ENCODE results near the gene AIPL1. TPM values are rescaled to one million over a fixed set of nuclear protein-coding genes. Genes with fewer than 3 reads are reported as not detected.
"Not testable (repeated sequence)": the region's sequence is repeated elsewhere in the genome, so short reads cannot be mapped to it uniquely, and the experiment has no call there.

The AIPL1 gene
- not detected in 3 replicates for polyA plus RNA-seq
- not detected for polyA plus RNA-seq (2011; ENCODE audit: low read depth)
- not detected in 2 replicates for polyA plus RNA-seq (2011; cell fraction: cytosol; rRNA removed)
- polyA plus RNA-seq (2011; cell fraction: nucleus; rRNA removed), result not detected in 2 replicates
- polyA plus RNA-seq (2012; ENCODE audit: low replicate concordance), result not detected in 2 replicates
- polyA minus RNA-seq, result not detected in 3 replicates
- polyA minus RNA-seq (2011; cell fraction: cytosol; rRNA and poly(A)+ RNA removed), result not detected
- polyA minus RNA-seq (2011; cell fraction: nucleus; rRNA and poly(A)+ RNA removed), result not detected in 2 replicates

- no peak within 1 kb of the TSS for H2AFZ ChIP-seq (ENCODE audit: control insufficient read depth, low read length)
- dilution Hi-C loops (cut with MboI; ENCODE audit: extremely low pct_ligation_motif_present, low sequenced_read_pairs), result no loop called here
- peaks cover 7% of the 10 kb centered on the region for H3K27me3 ChIP-seq (ENCODE audit: control insufficient read depth, extremely low read depth, insufficient read depth, low read length)
- H3K36me3 ChIP-seq (ENCODE audit: control insufficient read depth in 2 of 2, extremely low read depth in 1 of 2, insufficient read depth in 2 of 2, low read length in 2 of 2), result no peaks in the 10 kb centered on the region
- no peaks in the 10 kb centered on the region for H3K9me3 ChIP-seq (ENCODE audit: control insufficient read depth, low read depth, low read length)
- no peaks in the 10 kb centered on the region for H4K20me1 ChIP-seq (ENCODE audit: control insufficient read depth, extremely low read depth, insufficient read depth, low read length)
- H3K79me2 ChIP-seq (ENCODE audit: control insufficient read depth, insufficient read depth, low read length), result no peaks in the 10 kb centered on the region
- H3K9ac ChIP-seq (ENCODE audit: control insufficient read depth, extremely low read depth, insufficient read depth, low read length), result no peak within 1 kb of the TSS
- no peaks in the 10 kb centered on the region for H3K4me1 ChIP-seq (ENCODE audit: control insufficient read depth, extremely low read depth, insufficient read depth, low read length)
- FAIRE-seq, result no peak
- no peak within 1 kb of the TSS for H3K4me2 ChIP-seq (ENCODE audit: control insufficient read depth, extremely low read depth, insufficient read depth, low read depth, low read length)
- no peaks in the 10 kb centered on the region for H3K9me1 ChIP-seq (ENCODE audit: control insufficient read depth, extremely low read depth, insufficient read depth, low read length)
- DNase-seq (ENCODE audit: low read depth, low spot score), result no peak
- TF ChIP-seq CTCF (optimal IDR thresholded peaks at IDR 0.05 in 1 of 3, IDR thresholded peaks at IDR 0.05 in 1 of 3, conservative IDR thresholded peaks at IDR 0.05 in 1 of 3; ENCODE audit: extremely low read depth in 1 of 3, insufficient read depth in 2 of 3, low read length in 3 of 3), result no peak
- no peak for TF ChIP-seq EZH2 (IDR thresholded peaks at IDR 0.05; ENCODE audit: low read length)
- H3K27ac ChIP-seq (ENCODE audit: control insufficient read depth, insufficient read depth, low read length), result no peak within 1 kb of the TSS
- H3K4me3 ChIP-seq (ENCODE audit: control insufficient read depth in 2 of 3, extremely low read depth in 1 of 3, insufficient read depth in 2 of 3, low read depth in 1 of 3, low read length in 3 of 3), result no peak within 1 kb of the TSS
These were observed at the start of gene AIPL1 for GRCh38 chr17:6435051-6435450. TSS of gene AIPL1 (minus strand) at chr17:6435121. CDS start at chr17:6435104, 17 bp downstream.

- Histone ChIP-seq H3K4me1 (ENCODE audit: control insufficient read depth, extremely low read depth, insufficient read depth, low read length) (no peaks in the 10 kb centered on the region), H3K9me1 (ENCODE audit: control insufficient read depth, extremely low read depth, insufficient read depth, low read length) (no peaks in the 10 kb centered on the region), H3K9ac (ENCODE audit: control insufficient read depth, extremely low read depth, insufficient read depth, low read length) (no peak overlapping the region), H2AFZ (ENCODE audit: control insufficient read depth, low read length) (no peak overlapping the region), H3K9me3 (ENCODE audit: control insufficient read depth, low read depth, low read length) (no peaks in the 10 kb centered on the region), H3K27me3 (ENCODE audit: control insufficient read depth, extremely low read depth, insufficient read depth, low read length) (no peaks in the 10 kb centered on the region), H3K27ac (ENCODE audit: control insufficient read depth, insufficient read depth, low read length) (no peak overlapping the region), H3K4me2 (ENCODE audit: control insufficient read depth, extremely low read depth, insufficient read depth, low read depth, low read length) (no peak overlapping the region), H3K79me2 (ENCODE audit: control insufficient read depth, insufficient read depth, low read length) (no peaks in the 10 kb centered on the region), H3K4me3 (ENCODE audit: control insufficient read depth in 2 of 3, extremely low read depth in 1 of 3, insufficient read depth in 2 of 3, low read depth in 1 of 3, low read length in 3 of 3) (no peak overlapping the region), H4K20me1 (ENCODE audit: control insufficient read depth, extremely low read depth, insufficient read depth, low read length) (no peaks in the 10 kb centered on the region), H3K36me3 (ENCODE audit: control insufficient read depth in 2 of 2, extremely low read depth in 1 of 2, insufficient read depth in 2 of 2, low read length in 2 of 2) (peaks cover 4% of the 10 kb centered on the region in 2 experiments)
- FAIRE-seq, result no peak
- dilution Hi-C loops (cut with MboI; ENCODE audit: extremely low pct_ligation_motif_present, low sequenced_read_pairs), result no loop called here
- no peak for TF ChIP-seq EZH2 (IDR thresholded peaks at IDR 0.05; ENCODE audit: low read length)
- TF ChIP-seq CTCF (optimal IDR thresholded peaks at IDR 0.05 in 1 of 3, IDR thresholded peaks at IDR 0.05 in 1 of 3, conservative IDR thresholded peaks at IDR 0.05 in 1 of 3; ENCODE audit: extremely low read depth in 1 of 3, insufficient read depth in 2 of 3, low read length in 3 of 3), result no peak
- DNase-seq (ENCODE audit: low read depth, low spot score), result no peak
These were observed 48.6 kb upstream of the AIPL1 start for GRCh38 chr17:6483507-6483906.

GRCh38 chr17:6482796-6483195, 47.9 kb upstream of the AIPL1 start:
- H3K27me3 ChIP-seq (ENCODE audit: control insufficient read depth, extremely low read depth, insufficient read depth, low read length); FAIRE-seq: not testable (repeated sequence)

More at GRCh38 chr17:6482796-6483195, 47.9 kb upstream of the AIPL1 start:
- H3K4me1 ChIP-seq (ENCODE audit: control insufficient read depth, extremely low read depth, insufficient read depth, low read length); H2AFZ ChIP-seq (ENCODE audit: control insufficient read depth, low read length); dilution Hi-C loops (cut with MboI; ENCODE audit: extremely low pct_ligation_motif_present, low sequenced_read_pairs); H3K4me3 ChIP-seq (ENCODE audit: control insufficient read depth in 2 of 3, extremely low read depth in 1 of 3, insufficient read depth in 2 of 3, low read depth in 1 of 3, low read length in 3 of 3); H3K36me3 ChIP-seq (ENCODE audit: control insufficient read depth in 2 of 2, extremely low read depth in 1 of 2, insufficient read depth in 2 of 2, low read length in 2 of 2); H3K9me1 ChIP-seq (ENCODE audit: control insufficient read depth, extremely low read depth, insufficient read depth, low read length); H3K27ac ChIP-seq (ENCODE audit: control insufficient read depth, insufficient read depth, low read length); H3K9me3 ChIP-seq (ENCODE audit: control insufficient read depth, low read depth, low read length); H4K20me1 ChIP-seq (ENCODE audit: control insufficient read depth, extremely low read depth, insufficient read depth, low read length); H3K79me2 ChIP-seq (ENCODE audit: control insufficient read depth, insufficient read depth, low read length); DNase-seq (ENCODE audit: low read depth, low spot score); H3K4me2 ChIP-seq (ENCODE audit: control insufficient read depth, extremely low read depth, insufficient read depth, low read depth, low read length); H3K9ac ChIP-seq (ENCODE audit: control insufficient read depth, extremely low read depth, insufficient read depth, low read length): not testable (repeated sequence)
